ENCODE measurements around the gene ADCY5.

The ADCY5 gene

GRCh38 chr3:123286308-123287023, 162.4 kb downstream of the ADCY5 start:
- peak; percentile 76 for DNase-seq (ENCODE audit: low read depth)

- DNase-seq (ENCODE audit: low read depth): no peak
Observed at GRCh38 chr3:123285931-123286307, 163.0 kb downstream of the ADCY5 start.

- no peak for DNase-seq (ENCODE audit: low read depth)
Observed at GRCh38 chr3:123285479-123285878, 163.4 kb downstream of the ADCY5 start.

GRCh38 chr3:123285066-123285465, 163.8 kb downstream of the ADCY5 start:
- no peak for DNase-seq (ENCODE audit: low read depth)

GRCh38 chr3:123284399-123285010, 164.4 kb downstream of the ADCY5 start:
- no peak for DNase-seq (ENCODE audit: low read depth)

GRCh38 chr3:123283657-123284398, 165.1 kb downstream of the ADCY5 start:
- DNase-seq (ENCODE audit: low read depth): no peak

GRCh38 chr3:123283074-123283473, 165.8 kb downstream of the ADCY5 start:
- no peak for DNase-seq (ENCODE audit: low read depth)

GRCh38 chr3:123282461-123282860, 166.4 kb downstream of the ADCY5 start:
- DNase-seq (ENCODE audit: low read depth): no peak

GRCh38 chr3:123281929-123282328, 167.0 kb downstream of the ADCY5 start:
- no peak for DNase-seq (ENCODE audit: low read depth)

GRCh38 chr3:123281406-123281805, 167.5 kb downstream of the ADCY5 start:
- no peak for DNase-seq (ENCODE audit: low read depth)

- no peak for DNase-seq (ENCODE audit: low read depth)
Observed at GRCh38 chr3:123279121-123279520, 169.8 kb downstream of the ADCY5 start.

- DNase-seq (ENCODE audit: low read depth): no peak
Observed at GRCh38 chr3:123278446-123278845, 170.4 kb downstream of the ADCY5 start.

- no peak for DNase-seq (ENCODE audit: low read depth)
Observed at GRCh38 chr3:123277106-123277505, 171.8 kb downstream of the ADCY5 start.

- DNase-seq (ENCODE audit: low read depth): no peak
Observed at GRCh38 chr3:123276346-123277006, 172.4 kb downstream of the ADCY5 start.

GRCh38 chr3:123275691-123276090, 173.2 kb downstream of the ADCY5 start:
- no peak for DNase-seq (ENCODE audit: low read depth)

GRCh38 chr3:123272547-123272946, 176.3 kb downstream of the ADCY5 start:
- peak; percentile 47 for DNase-seq (ENCODE audit: low read depth)

- no peak for DNase-seq (ENCODE audit: low read depth)
Observed at GRCh38 chr3:123271466-123272159, 177.3 kb downstream of the ADCY5 start.

GRCh38 chr3:123270818-123271217, 178.1 kb downstream of the ADCY5 start:
- no peak for DNase-seq (ENCODE audit: low read depth)

- no peak for DNase-seq (ENCODE audit: low read depth)
Observed at GRCh38 chr3:123267821-123268220, 181.1 kb downstream of the ADCY5 start.

- DNase-seq (ENCODE audit: low read depth): no peak
Observed at GRCh38 chr3:123263941-123264340, 184.9 kb downstream of the ADCY5 start.

GRCh38 chr3:123262868-123263267, 186.0 kb downstream of the ADCY5 start:
- no peak for DNase-seq (ENCODE audit: low read depth)

- no peak for DNase-seq (ENCODE audit: low read depth)
Observed at GRCh38 chr3:123262226-123262625, 186.7 kb downstream of the ADCY5 start.
